GM18868 (cell line): Measurements from ENCODE around the gene PPP1R7.

ENCODE experiments used
- ATAC-seq: cut with Tn5 transposase; IDR thresholded peaks from one replicate; pipeline ENCODE4 v1.9.1; 2021; ENCODE audit warnings: mild to moderate bottlenecking, moderate library complexity; ENCODE audit not compliant: unreplicated experiment

The PPP1R7 gene

GRCh38 chr2:241120440-241120839 lies 29.8 kb upstream of the PPP1R7 start:
- no peak for ATAC-seq

GRCh38 chr2:241121008-241121407 lies 29.3 kb upstream of the PPP1R7 start:
- no peak for ATAC-seq

- no peak for ATAC-seq
Observed at GRCh38 chr2:241122376-241123002, 27.8 kb upstream of the PPP1R7 start.

- ATAC-seq = no peak
Observed at GRCh38 chr2:241123816-241124536, 26.3 kb upstream of the PPP1R7 start.

- ATAC-seq = no peak
Observed at GRCh38 chr2:241125626-241126025, 24.6 kb upstream of the PPP1R7 start.

GRCh38 chr2:241126201-241126611 lies 24.1 kb upstream of the PPP1R7 start:
- ATAC-seq = no peak

GRCh38 chr2:241126771-241127202 lies 23.5 kb upstream of the PPP1R7 start:
- ATAC-seq = no peak

GRCh38 chr2:241128266-241128665 lies 22.0 kb upstream of the PPP1R7 start:
- no peak for ATAC-seq

- no peak for ATAC-seq
Observed at GRCh38 chr2:241129086-241129871, 21.0 kb upstream of the PPP1R7 start.

- no peak for ATAC-seq
Observed at GRCh38 chr2:241130316-241130715, 20.0 kb upstream of the PPP1R7 start.

GRCh38 chr2:241131531-241131930 lies 18.7 kb upstream of the PPP1R7 start:
- ATAC-seq = no peak

- ATAC-seq = no peak
Observed at GRCh38 chr2:241132538-241133435, 17.5 kb upstream of the PPP1R7 start.

GRCh38 chr2:241133436-241133820 lies 16.8 kb upstream of the PPP1R7 start:
- no peak for ATAC-seq

- no peak for ATAC-seq
Observed at GRCh38 chr2:241134711-241135110, 15.6 kb upstream of the PPP1R7 start.

- no peak for ATAC-seq
Observed at GRCh38 chr2:241135737-241136136, 14.5 kb upstream of the PPP1R7 start.

GRCh38 chr2:241136191-241136590 lies 14.1 kb upstream of the PPP1R7 start:
- no peak for ATAC-seq

- ATAC-seq = no peak
Observed at GRCh38 chr2:241136661-241137260, 13.5 kb upstream of the PPP1R7 start.

GRCh38 chr2:241137276-241138190 lies 12.7 kb upstream of the PPP1R7 start:
- ATAC-seq = no peak

- ATAC-seq = no peak
Observed at GRCh38 chr2:241138471-241138870, 11.8 kb upstream of the PPP1R7 start.
